ENCODE results near the gene GALNTL6.

- no peak for TF ChIP-seq EZH2 (IDR thresholded peaks at IDR 0.05; ENCODE audit: insufficient read depth, poor library complexity, severe bottlenecking)
- no peak for TF ChIP-seq EZH2phosphoT487 (IDR thresholded peaks at IDR 0.05; ENCODE audit: insufficient read depth, low read depth)
These were observed 817.1 kb downstream of the GALNTL6 start for GRCh38 chr4:172630280-172630679.
